BLaER1 (cell line): Measurements from ENCODE around the gene IFT122.

Source experiments
- H3K27ac ChIP-seq: shearing (Covaris generic); formaldehyde crosslinking; 2 replicates; pipeline ENCODE4 v1.8.1; 2022
- H3K27me3 ChIP-seq: shearing (Covaris generic); formaldehyde crosslinking; 2 replicates; pipeline ENCODE4 v1.8.1; 2022
- H3K36me3 ChIP-seq: shearing (Covaris generic); formaldehyde crosslinking; 2 replicates; pipeline ENCODE4 v1.8.1; 2022
- H3K4me1 ChIP-seq: shearing (Covaris generic); formaldehyde crosslinking; 2 replicates; pipeline ENCODE4 v1.8.1; 2022
- H3K4me2 ChIP-seq: shearing (Covaris generic); formaldehyde crosslinking; 2 replicates; pipeline ENCODE4 v1.8.1; 2022
- H3K4me3 ChIP-seq: shearing (Covaris generic); formaldehyde crosslinking; 2 replicates; pipeline ENCODE4 v1.8.1; 2022
- H3K9ac ChIP-seq: shearing (Covaris generic); formaldehyde crosslinking; 2 replicates; pipeline ENCODE4 v1.8.1; 2022
- H3K9me3 ChIP-seq: shearing (Covaris generic); formaldehyde crosslinking; 2 replicates; pipeline ENCODE4 v1.8.1; 2022
- H4K20me1 ChIP-seq: shearing (Covaris generic); formaldehyde crosslinking; 2 replicates; pipeline ENCODE4 v1.8.1; 2022
- Cebpa-rat ChIP-seq: shearing (Covaris generic); IDR thresholded peaks from 2 replicates; pipeline ENCODE4 v1.8.1; 2022

The IFT122 gene

DNA sequence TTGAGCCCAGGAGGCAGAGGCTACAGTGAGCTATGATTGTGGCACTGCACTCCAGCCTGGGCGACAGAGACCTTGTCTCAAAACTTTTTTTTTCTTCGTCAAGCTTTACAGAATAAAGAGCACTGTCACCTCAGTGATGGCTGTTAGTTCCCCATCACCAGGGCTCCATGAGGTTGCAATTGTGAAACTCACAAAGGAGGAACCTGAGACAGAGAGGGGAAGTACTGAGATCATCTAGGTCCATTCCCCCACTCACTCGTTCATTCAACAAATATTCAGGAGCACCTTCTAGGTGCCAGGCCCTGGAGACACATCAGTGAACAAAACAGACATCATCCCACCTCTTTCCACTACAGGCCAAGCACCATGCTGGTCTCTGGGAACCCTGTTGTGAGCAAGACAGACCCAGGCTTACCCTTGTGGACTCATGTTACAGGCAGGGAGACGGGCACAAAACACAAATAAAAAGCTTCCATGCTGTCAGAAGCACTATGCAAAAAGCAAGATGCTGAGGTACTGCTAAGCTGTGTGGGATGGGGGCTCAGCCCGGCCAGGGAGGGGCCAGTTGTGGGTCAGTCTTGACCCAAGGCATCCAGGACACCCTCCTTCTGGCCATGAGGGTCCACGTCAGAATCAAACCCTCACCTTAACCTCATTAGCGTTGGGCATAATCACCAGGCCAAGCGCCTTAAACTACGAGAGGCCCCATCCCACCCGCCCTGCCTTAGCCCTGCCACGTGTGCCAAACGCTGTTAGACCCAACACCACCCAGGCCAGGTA lies 86.3 kb downstream of the IFT122 start:
- no peak overlapping the region for H3K9ac ChIP-seq

DNA sequence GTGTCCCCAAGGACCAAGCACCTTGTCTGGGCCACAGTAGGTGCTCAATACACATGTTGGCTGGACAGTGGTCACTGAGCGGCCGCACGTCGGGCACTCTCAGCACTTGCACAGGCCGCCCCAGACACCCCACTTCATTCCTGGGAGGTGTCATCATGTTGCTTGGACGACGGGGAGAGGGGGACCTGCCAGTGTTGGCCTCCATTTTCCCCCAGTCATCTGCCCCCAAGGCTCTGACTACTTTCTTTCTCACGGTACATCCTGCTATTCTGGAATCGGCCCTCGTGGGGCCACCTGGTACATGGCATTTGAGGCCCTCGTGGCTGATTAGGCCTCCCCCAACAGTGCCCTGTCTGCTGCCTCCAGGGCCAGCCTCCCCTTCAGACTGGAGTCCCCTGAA lies 87.2 kb downstream of the IFT122 start:
- no peak overlapping the region for H3K9ac ChIP-seq
- no peaks in the 10 kb centered on the region for H3K36me3 ChIP-seq
- H3K4me3 ChIP-seq: no peak overlapping the region
- H3K27me3 ChIP-seq: no peaks in the 10 kb centered on the region
- H3K9me3 ChIP-seq: no peaks in the 10 kb centered on the region
- peaks cover 15% of the 10 kb centered on the region for H3K4me1 ChIP-seq
- H4K20me1 ChIP-seq: no peaks in the 10 kb centered on the region
- H3K27ac ChIP-seq: no peak overlapping the region
- no peak overlapping the region for H3K4me2 ChIP-seq
- TF ChIP-seq Cebpa-rat: no peak

More for the DNA sequence above, 86.3 kb downstream of the IFT122 start:
- Histone ChIP-seq H3K9me3 (no peaks in the 10 kb centered on the region), H3K4me1 (peaks cover 15% of the 10 kb centered on the region), H3K27ac (no peak overlapping the region), H3K4me3 (no peak overlapping the region), H3K4me2 (no peak overlapping the region), H3K27me3 (no peaks in the 10 kb centered on the region), H4K20me1 (no peaks in the 10 kb centered on the region), H3K36me3 (no peaks in the 10 kb centered on the region)
- TF ChIP-seq Cebpa-rat: no peak

- Histone ChIP-seq H3K4me2 (no peak within 1 kb of the TSS), H4K20me1 (no peaks in the 10 kb centered on the region), H3K36me3 (no peaks in the 10 kb centered on the region), H3K27ac (no peak within 1 kb of the TSS), H3K4me3 (no peak within 1 kb of the TSS), H3K4me1 (peaks cover 8% of the 10 kb centered on the region), H3K27me3 (no peaks in the 10 kb centered on the region), H3K9ac (no peak within 1 kb of the TSS), H3K9me3 (no peaks in the 10 kb centered on the region)
- no peak for TF ChIP-seq Cebpa-rat
These were observed 88.6 kb downstream of the IFT122 start, which contains the start of gene RHO for GRCh38 chr3:129528589-129529100. RHO (plus strand) TSS chr3:129528639; CDS start chr3:129528734, 95 bp downstream.

- no peaks in the 10 kb centered on the region for H3K27me3 ChIP-seq
- no peak overlapping the region for H3K4me2 ChIP-seq
- peaks cover 10% of the 10 kb centered on the region; the same call in 1 of the 2 replicates for H3K4me1 ChIP-seq
- H3K27ac ChIP-seq: no peak overlapping the region
- no peak for TF ChIP-seq Cebpa-rat
- H3K9ac ChIP-seq: no peak overlapping the region
- H3K4me3 ChIP-seq: no peak overlapping the region
- no peaks in the 10 kb centered on the region for H3K9me3 ChIP-seq
- no peaks in the 10 kb centered on the region for H4K20me1 ChIP-seq
- H3K36me3 ChIP-seq: no peaks in the 10 kb centered on the region
These were observed 89.6 kb downstream of the IFT122 start for GRCh38 chr3:129529436-129530210.

DNA sequence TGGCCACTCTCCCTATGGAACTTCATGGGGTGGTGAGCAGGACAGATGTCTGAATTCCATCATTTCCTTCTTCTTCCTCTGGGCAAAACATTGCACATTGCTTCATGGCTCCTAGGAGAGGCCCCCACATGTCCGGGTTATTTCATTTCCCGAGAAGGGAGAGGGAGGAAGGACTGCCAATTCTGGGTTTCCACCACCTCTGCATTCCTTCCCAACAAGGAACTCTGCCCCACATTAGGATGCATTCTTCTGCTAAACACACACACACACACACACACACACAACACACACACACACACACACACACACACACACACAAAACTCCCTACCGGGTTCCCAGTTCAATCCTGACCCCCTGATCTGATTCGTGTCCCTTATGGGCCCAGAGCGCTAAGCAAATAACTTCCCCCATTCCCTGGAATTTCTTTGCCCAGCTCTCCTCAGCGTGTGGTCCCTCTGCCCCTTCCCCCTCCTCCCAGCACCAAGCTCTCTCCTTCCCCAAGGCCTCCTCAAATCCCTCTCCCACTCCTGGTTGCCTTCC lies 90.3 kb downstream of the IFT122 start:
- H3K27ac ChIP-seq: no peak overlapping the region

DNA sequence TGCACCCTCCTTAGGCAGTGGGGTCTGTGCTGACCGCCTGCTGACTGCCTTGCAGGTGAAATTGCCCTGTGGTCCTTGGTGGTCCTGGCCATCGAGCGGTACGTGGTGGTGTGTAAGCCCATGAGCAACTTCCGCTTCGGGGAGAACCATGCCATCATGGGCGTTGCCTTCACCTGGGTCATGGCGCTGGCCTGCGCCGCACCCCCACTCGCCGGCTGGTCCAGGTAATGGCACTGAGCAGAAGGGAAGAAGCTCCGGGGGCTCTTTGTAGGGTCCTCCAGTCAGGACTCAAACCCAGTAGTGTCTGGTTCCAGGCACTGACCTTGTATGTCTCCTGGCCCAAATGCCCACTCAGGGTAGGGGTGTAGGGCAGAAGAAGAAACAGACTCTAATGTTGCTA lies 90.8 kb downstream of the IFT122 start:
- Histone ChIP-seq H3K9ac (no peak overlapping the region), H3K27me3 (no peaks in the 10 kb centered on the region), H3K4me1 (peaks cover 11% of the 10 kb centered on the region; the same call in 1 of the 2 replicates), H3K4me2 (no peak overlapping the region), H3K36me3 (no peaks in the 10 kb centered on the region), H3K9me3 (no peaks in the 10 kb centered on the region), H3K4me3 (no peak overlapping the region), H3K27ac (no peak overlapping the region), H4K20me1 (no peaks in the 10 kb centered on the region)
- no peak for TF ChIP-seq Cebpa-rat

More for the DNA sequence above, 90.3 kb downstream of the IFT122 start:
- TF ChIP-seq Cebpa-rat: no peak
- Histone ChIP-seq H3K9me3 (no peaks in the 10 kb centered on the region), H4K20me1 (no peaks in the 10 kb centered on the region), H3K4me2 (no peak overlapping the region), H3K27me3 (no peaks in the 10 kb centered on the region), H3K4me3 (no peak overlapping the region), H3K4me1 (peaks cover 12% of the 10 kb centered on the region; the same call in 1 of the 2 replicates), H3K36me3 (no peaks in the 10 kb centered on the region), H3K9ac (no peak overlapping the region)

DNA sequence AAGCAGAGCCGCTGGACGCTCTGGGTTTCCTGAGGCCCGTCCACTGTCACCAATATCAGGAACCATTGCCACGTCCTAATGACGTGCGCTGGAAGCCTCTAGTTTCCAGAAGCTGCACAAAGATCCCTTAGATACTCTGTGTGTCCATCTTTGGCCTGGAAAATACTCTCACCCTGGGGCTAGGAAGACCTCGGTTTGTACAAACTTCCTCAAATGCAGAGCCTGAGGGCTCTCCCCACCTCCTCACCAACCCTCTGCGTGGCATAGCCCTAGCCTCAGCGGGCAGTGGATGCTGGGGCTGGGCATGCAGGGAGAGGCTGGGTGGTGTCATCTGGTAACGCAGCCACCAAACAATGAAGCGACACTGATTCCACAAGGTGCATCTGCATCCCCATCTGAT lies 91.7 kb downstream of the IFT122 start:
- Histone ChIP-seq H3K27ac (no peak overlapping the region), H3K4me1 (0 out of 2 replicates have a peak, but pooled peaks cover 5% of the 10 kb centered on the region), H3K36me3 (no peaks in the 10 kb centered on the region), H3K4me2 (no peak overlapping the region), H4K20me1 (no peaks in the 10 kb centered on the region), H3K9me3 (no peaks in the 10 kb centered on the region), H3K27me3 (no peaks in the 10 kb centered on the region), H3K9ac (no peak overlapping the region), H3K4me3 (no peak overlapping the region)
- no peak for TF ChIP-seq Cebpa-rat

- Histone ChIP-seq H3K9ac (no peak overlapping the region), H3K27ac (no peak overlapping the region), H3K9me3 (no peaks in the 10 kb centered on the region), H3K4me3 (no peak overlapping the region), H3K4me2 (no peak overlapping the region), H4K20me1 (no peaks in the 10 kb centered on the region), H3K36me3 (no peaks in the 10 kb centered on the region), H3K27me3 (no peaks in the 10 kb centered on the region), H3K4me1 (0 out of 2 replicates have a peak, but pooled peaks cover 5% of the 10 kb centered on the region)
- no peak for TF ChIP-seq Cebpa-rat
These were observed 92.2 kb downstream of the IFT122 start for GRCh38 chr3:129532261-129532660.

DNA sequence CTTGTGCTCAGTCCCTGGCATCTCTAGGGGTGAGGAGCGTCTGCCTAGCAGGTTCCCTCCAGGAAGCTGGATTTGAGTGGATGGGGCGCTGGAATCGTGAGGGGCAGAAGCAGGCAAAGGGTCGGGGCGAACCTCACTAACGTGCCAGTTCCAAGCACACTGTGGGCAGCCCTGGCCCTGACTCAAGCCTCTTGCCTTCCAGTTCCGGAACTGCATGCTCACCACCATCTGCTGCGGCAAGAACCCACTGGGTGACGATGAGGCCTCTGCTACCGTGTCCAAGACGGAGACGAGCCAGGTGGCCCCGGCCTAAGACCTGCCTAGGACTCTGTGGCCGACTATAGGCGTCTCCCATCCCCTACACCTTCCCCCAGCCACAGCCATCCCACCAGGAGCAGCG lies 93.4 kb downstream of the IFT122 start:
- Histone ChIP-seq H4K20me1 (no peaks in the 10 kb centered on the region), H3K4me2 (no peak overlapping the region), H3K4me3 (no peak overlapping the region), H3K36me3 (no peaks in the 10 kb centered on the region), H3K27ac (no peak overlapping the region), H3K27me3 (no peaks in the 10 kb centered on the region), H3K9me3 (no peaks in the 10 kb centered on the region), H3K4me1 (peaks cover 9% of the 10 kb centered on the region; the same call in 1 of the 2 replicates), H3K9ac (no peak overlapping the region)
- TF ChIP-seq Cebpa-rat: no peak
